ENCODE measurements around the gene IPCEF1.

IPCEF1 gene

GRCh38 chr6:154399097-154399496 lies 42.5 kb upstream of the IPCEF1 start:
- no peak overlapping the region for H3K4me3 ChIP-seq (replicated peaks; ENCODE audit: low read depth, low read length)
- no peaks in the 10 kb centered on the region for H3K27me3 ChIP-seq (replicated peaks; ENCODE audit: control insufficient read depth, insufficient read depth, low read length)
- no peak for TF ChIP-seq CTCF (IDR thresholded peaks at IDR 0.05; ENCODE audit: insufficient read depth, low read length, poor library complexity, severe bottlenecking)
- H3K36me3 ChIP-seq (ENCODE audit: control insufficient read depth, insufficient read depth, low read length) = no peaks in the 10 kb centered on the region
- DNase-seq (ENCODE audit: extremely low read depth, insufficient read length) = no peak

- no peak overlapping the region for H3K4me3 ChIP-seq (replicated peaks; ENCODE audit: low read depth, low read length)
- no peaks in the 10 kb centered on the region for H3K27me3 ChIP-seq (replicated peaks; ENCODE audit: control insufficient read depth, insufficient read depth, low read length)
- H3K36me3 ChIP-seq (ENCODE audit: control insufficient read depth, insufficient read depth, low read length) = no peaks in the 10 kb centered on the region
- no peak for DNase-seq (ENCODE audit: extremely low read depth, insufficient read length)
- TF ChIP-seq CTCF (IDR thresholded peaks at IDR 0.05; ENCODE audit: insufficient read depth, low read length, poor library complexity, severe bottlenecking) = no peak
Measured at GRCh38 chr6:154397491-154398195, 41.0 kb upstream of the IPCEF1 start.

DNA sequence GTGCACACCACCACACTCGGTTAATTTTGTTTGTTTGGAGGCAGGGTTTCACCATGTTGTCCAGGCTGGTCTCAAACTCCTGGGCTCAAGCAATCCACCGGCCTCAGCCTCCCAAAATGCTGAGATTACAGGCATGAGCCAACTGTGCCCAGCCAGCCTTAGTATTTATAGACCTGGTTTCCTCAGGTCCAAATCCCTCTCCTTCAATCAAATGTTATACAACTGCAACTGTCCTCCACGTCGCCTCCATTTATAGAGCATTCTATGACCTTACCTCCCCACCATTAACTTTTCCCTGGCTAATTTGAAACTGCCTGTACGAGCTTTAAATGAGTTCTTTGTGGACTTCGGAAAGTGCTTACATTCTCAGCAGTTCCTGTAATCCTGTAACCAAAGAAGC lies 39.3 kb upstream of the IPCEF1 start:
- no peak for DNase-seq (ENCODE audit: extremely low read depth, insufficient read length)
- Histone ChIP-seq H3K27me3 (replicated peaks; ENCODE audit: control insufficient read depth, insufficient read depth, low read length) (no peaks in the 10 kb centered on the region), H3K4me3 (replicated peaks; ENCODE audit: low read depth, low read length) (no peak overlapping the region), H3K36me3 (ENCODE audit: control insufficient read depth, insufficient read depth, low read length) (no peaks in the 10 kb centered on the region)
- no peak for TF ChIP-seq CTCF (IDR thresholded peaks at IDR 0.05; ENCODE audit: insufficient read depth, low read length, poor library complexity, severe bottlenecking)

DNA sequence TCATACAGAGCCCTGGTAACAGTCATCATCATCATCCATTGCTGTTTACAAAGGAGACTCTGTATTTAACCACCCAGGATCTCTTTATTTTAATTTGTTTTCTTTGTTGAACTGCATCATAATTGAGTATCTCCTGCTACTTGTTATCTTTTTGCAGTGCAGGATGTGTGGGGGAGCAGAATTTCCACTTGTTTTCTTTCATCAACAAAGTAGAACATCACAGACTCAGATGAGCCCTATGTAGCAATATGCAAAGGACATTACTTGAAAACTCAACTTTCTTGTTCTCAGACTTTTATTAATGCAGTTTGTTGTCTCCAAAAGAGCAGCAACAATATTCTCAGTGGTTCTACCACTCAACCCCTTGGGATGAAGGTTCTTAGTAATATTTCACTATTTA lies 38.7 kb upstream of the IPCEF1 start:
- TF ChIP-seq CTCF (IDR thresholded peaks at IDR 0.05; ENCODE audit: insufficient read depth, low read length, poor library complexity, severe bottlenecking) = no peak
- DNase-seq (ENCODE audit: extremely low read depth, insufficient read length) = no peak
- no peaks in the 10 kb centered on the region for H3K27me3 ChIP-seq (replicated peaks; ENCODE audit: control insufficient read depth, insufficient read depth, low read length)
- H3K36me3 ChIP-seq (ENCODE audit: control insufficient read depth, insufficient read depth, low read length) = no peaks in the 10 kb centered on the region
- H3K4me3 ChIP-seq (replicated peaks; ENCODE audit: low read depth, low read length) = no peak overlapping the region

- Histone ChIP-seq H3K36me3 (ENCODE audit: control insufficient read depth, insufficient read depth, low read length) (no peaks in the 10 kb centered on the region), H3K27me3 (replicated peaks; ENCODE audit: control insufficient read depth, insufficient read depth, low read length) (no peaks in the 10 kb centered on the region), H3K4me3 (replicated peaks; ENCODE audit: low read depth, low read length) (no peak overlapping the region)
- DNase-seq (ENCODE audit: extremely low read depth, insufficient read length) = no peak
- no peak for TF ChIP-seq CTCF (IDR thresholded peaks at IDR 0.05; ENCODE audit: insufficient read depth, low read length, poor library complexity, severe bottlenecking)
Measured at GRCh38 chr6:154394571-154394970, 38.0 kb upstream of the IPCEF1 start.

- no peak overlapping the region for H3K4me3 ChIP-seq (replicated peaks; ENCODE audit: low read depth, low read length)
- H3K27me3 ChIP-seq (replicated peaks; ENCODE audit: control insufficient read depth, insufficient read depth, low read length) = no peaks in the 10 kb centered on the region
- no peak for DNase-seq (ENCODE audit: extremely low read depth, insufficient read length)
- TF ChIP-seq CTCF (IDR thresholded peaks at IDR 0.05; ENCODE audit: insufficient read depth, low read length, poor library complexity, severe bottlenecking) = no peak
- H3K36me3 ChIP-seq (ENCODE audit: control insufficient read depth, insufficient read depth, low read length) = no peaks in the 10 kb centered on the region
Measured at GRCh38 chr6:154390034-154390433, 33.4 kb upstream of the IPCEF1 start.

Measured in GM06990 (cell line).